ENCODE results near the gene THAP9.

Gene THAP9

DNA sequence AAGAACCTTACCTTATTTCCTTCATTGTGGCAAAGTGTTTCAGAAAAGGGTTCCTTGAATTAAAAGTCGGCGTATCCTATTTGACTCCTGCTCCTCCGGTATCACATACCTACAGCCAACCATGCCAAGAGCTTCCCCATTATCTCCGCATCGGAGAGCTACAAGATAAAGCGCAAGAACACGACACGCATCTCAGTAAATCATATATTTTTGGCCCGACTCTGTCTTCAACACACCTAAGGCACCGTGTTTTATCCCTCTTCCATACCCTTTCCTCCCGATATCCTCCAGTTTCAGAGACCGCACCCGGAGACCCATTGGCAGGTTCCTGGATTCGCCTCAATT is 497 bp upstream of the THAP9 start:
- Histone ChIP-seq H3K36me3 (peaks cover 45% of the 10 kb centered on the region), H3K9me3 (ENCODE audit: severe bottlenecking) (no peaks in the 10 kb centered on the region), H3K27me3 (ENCODE audit: insufficient read depth, low read depth, severe bottlenecking) (no peaks in the 10 kb centered on the region), H3K4me3 (ENCODE audit: low read depth, low read length) (peak overlapping the region; percentile 100), H3K27ac (peak overlapping the region; percentile 94)
- DNase-seq: no peak
- TF ChIP-seq, protein P1, sequence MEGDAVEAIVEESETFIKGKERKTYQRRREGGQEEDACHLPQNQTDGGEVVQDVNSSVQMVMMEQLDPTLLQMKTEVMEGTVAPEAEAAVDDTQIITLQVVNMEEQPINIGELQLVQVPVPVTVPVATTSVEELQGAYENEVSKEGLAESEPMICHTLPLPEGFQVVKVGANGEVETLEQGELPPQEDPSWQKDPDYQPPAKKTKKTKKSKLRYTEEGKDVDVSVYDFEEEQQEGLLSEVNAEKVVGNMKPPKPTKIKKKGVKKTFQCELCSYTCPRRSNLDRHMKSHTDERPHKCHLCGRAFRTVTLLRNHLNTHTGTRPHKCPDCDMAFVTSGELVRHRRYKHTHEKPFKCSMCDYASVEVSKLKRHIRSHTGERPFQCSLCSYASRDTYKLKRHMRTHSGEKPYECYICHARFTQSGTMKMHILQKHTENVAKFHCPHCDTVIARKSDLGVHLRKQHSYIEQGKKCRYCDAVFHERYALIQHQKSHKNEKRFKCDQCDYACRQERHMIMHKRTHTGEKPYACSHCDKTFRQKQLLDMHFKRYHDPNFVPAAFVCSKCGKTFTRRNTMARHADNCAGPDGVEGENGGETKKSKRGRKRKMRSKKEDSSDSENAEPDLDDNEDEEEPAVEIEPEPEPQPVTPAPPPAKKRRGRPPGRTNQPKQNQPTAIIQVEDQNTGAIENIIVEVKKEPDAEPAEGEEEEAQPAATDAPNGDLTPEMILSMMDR (IDR thresholded peaks at IDR 0.05; ENCODE audit: low read depth, low read length): no peak

DNA sequence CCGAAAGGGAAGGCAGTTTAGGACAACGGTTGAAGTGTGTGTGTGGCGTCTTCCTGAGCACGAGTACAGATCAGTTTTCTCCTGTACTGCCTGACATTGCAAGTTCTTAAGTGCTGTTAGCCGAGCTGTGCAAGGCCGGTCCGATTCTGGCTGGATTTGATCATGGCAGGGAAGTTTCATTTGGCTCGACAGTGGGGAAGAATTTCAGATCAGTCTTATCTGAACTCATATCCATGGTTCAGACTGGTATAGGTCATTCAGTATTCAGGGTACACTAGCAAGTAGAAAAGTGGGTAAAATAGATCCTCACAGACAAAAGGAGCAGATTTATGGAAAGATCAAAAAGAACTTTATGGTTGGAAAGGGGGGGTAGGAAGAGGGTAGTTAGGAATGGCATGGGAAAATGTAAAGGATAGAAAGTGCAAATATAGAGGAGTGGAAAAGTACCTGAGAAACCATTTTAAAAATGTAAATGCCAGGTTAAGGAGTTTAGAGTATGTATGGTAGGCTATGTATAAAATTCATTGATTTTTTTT is 716 bp downstream of the THAP9 start:
- Histone ChIP-seq H3K9me3 (ENCODE audit: severe bottlenecking) (no peaks in the 10 kb centered on the region), H3K36me3 (peaks cover 40% of the 10 kb centered on the region), H3K27me3 (ENCODE audit: insufficient read depth, low read depth, severe bottlenecking) (no peaks in the 10 kb centered on the region), H3K4me3 (ENCODE audit: low read depth, low read length) (peak overlapping the region; percentile 100), H3K27ac (peak overlapping the region; percentile 94)
- TF ChIP-seq, protein P1 (IDR thresholded peaks at IDR 0.05; ENCODE audit: low read depth, low read length): no peak
- no peak for DNase-seq

DNA sequence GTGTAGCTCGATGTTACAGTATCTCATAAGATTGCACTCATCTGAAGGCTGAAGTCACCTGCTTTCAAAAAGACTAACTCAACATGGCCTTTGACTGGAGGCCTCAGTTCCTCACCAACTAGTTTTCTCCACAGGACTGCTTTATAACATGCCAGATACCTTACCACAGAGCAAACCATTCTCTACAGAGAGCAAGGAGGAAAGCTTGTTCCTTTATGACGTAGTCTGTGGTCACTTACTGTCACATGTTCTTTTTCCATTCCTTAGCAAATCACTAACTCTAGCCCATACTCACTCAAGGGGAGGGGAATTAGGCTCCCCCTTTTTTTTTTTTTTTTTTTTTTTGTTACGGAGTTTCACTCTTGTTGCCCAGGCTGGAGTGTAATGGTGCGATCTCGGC is 3.2 kb downstream of the THAP9 start:
- H3K36me3 ChIP-seq: peaks cover 41% of the 10 kb centered on the region
- no peak for DNase-seq
- no peaks in the 10 kb centered on the region for H3K9me3 ChIP-seq (ENCODE audit: severe bottlenecking)
- H3K27ac ChIP-seq: no peak overlapping the region
- H3K27me3 ChIP-seq (ENCODE audit: insufficient read depth, low read depth, severe bottlenecking): no peaks in the 10 kb centered on the region
- TF ChIP-seq, protein P1 (IDR thresholded peaks at IDR 0.05; ENCODE audit: low read depth, low read length): no peak
- H3K4me3 ChIP-seq (ENCODE audit: low read depth, low read length): no peak overlapping the region

DNA sequence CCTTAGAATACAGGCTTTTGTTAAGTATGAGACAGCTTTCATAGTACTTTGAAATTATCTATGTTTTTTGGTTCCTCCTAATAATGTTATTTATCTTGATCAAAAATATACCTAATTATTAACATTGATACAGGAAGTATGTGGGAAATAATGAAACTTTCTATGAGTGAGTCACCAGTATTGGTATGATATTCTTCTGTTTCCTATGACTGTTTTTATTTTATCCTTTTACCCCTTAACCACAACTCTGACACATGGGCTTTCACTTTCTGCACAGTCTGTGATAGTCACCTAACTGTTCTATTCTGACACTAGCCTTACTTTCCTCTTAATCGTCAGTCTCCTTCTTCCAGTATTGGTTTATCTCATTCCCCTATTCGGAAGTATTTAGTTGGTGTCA is 4.7 kb downstream of the THAP9 start:
- DNase-seq: no peak
- no peaks in the 10 kb centered on the region for H3K27me3 ChIP-seq (ENCODE audit: insufficient read depth, low read depth, severe bottlenecking)
- H3K27ac ChIP-seq: no peak overlapping the region
- TF ChIP-seq, protein P1 (IDR thresholded peaks at IDR 0.05; ENCODE audit: low read depth, low read length): no peak
- H3K9me3 ChIP-seq (ENCODE audit: severe bottlenecking): no peaks in the 10 kb centered on the region
- peaks cover 33% of the 10 kb centered on the region for H3K36me3 ChIP-seq
- no peak overlapping the region for H3K4me3 ChIP-seq (ENCODE audit: low read depth, low read length)

DNA sequence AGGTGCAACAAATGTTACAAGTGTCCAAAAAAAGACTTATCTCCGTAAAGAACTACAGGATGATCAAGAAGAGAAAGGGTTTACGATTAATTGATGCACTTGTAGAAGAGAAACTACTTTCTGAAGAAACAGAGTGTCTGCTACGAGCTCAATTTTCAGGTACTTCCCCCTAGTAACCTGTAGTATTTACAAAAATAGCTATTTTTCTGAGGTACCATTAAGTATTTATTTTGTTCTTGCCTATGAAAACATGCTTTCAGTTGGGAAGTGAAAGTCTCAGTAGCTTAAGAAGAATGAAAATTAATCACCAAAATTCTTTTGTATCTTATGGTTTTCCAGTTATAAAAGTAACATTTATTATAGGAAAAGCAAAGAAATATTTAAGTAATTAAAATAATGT is 5.9 kb downstream of the THAP9 start:
- Histone ChIP-seq H3K27me3 (ENCODE audit: insufficient read depth, low read depth, severe bottlenecking) (no peaks in the 10 kb centered on the region), H3K36me3 (peaks cover 39% of the 10 kb centered on the region), H3K9me3 (ENCODE audit: severe bottlenecking) (no peaks in the 10 kb centered on the region), H3K27ac (no peak overlapping the region), H3K4me3 (ENCODE audit: low read depth, low read length) (no peak overlapping the region)
- DNase-seq: no peak
- TF ChIP-seq, protein P1 (IDR thresholded peaks at IDR 0.05; ENCODE audit: low read depth, low read length): no peak

DNA sequence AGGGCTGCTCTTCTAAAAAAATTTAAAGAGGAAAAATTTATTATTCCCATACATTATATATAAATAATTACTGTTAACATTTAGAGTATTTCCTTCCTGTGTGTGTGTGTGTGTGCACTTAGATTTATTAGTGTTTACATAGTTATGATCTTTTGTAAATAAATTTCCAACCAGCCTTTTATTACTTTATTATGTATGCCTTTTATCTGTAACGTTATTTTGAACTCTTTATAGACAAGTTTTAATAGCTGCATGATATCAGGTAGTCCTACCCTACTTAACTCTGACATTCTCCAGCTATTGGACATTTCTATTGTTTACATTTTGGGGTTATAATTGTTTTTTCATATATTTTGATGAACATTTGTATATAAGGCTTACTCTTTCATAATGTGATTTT is 8.8 kb downstream of the THAP9 start:
- no peaks in the 10 kb centered on the region for H3K27me3 ChIP-seq (ENCODE audit: insufficient read depth, low read depth, severe bottlenecking)
- TF ChIP-seq, protein P1 (IDR thresholded peaks at IDR 0.05; ENCODE audit: low read depth, low read length): no peak
- DNase-seq: no peak
- H3K27ac ChIP-seq: no peak overlapping the region
- H3K4me3 ChIP-seq (ENCODE audit: low read depth, low read length): no peak overlapping the region
- no peaks in the 10 kb centered on the region for H3K9me3 ChIP-seq (ENCODE audit: severe bottlenecking)
- H3K36me3 ChIP-seq: peaks cover 42% of the 10 kb centered on the region
